NCI-H2029 (cell line): ENCODE results near the gene ZKSCAN8.

Experiments used
- DNase-seq: peaks from one replicate; lab custom pipeline; 2025; lab: John Stamatoyannopoulos, UW

ZKSCAN8 gene

DNA sequence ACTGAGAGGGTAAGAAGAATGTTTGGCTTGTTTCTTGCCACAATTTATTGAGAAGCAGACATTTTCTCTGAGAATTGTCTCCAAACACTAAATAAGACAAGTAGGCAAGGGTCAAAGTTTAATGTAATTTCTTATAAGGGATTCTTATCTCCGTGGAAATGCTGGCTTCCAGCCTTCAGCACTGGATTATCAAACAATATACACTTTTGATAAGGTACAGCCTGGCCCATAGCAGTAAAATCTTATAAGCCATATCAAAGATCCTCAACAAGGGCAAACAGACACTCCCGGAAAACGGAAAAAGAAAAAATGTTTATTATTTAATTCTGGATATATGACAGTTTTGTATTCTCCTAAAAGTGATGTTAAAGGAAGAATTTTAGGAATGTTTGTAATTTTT, 64.8 kb downstream of the ZKSCAN8 start:
- DNase-seq, result no peak

DNA sequence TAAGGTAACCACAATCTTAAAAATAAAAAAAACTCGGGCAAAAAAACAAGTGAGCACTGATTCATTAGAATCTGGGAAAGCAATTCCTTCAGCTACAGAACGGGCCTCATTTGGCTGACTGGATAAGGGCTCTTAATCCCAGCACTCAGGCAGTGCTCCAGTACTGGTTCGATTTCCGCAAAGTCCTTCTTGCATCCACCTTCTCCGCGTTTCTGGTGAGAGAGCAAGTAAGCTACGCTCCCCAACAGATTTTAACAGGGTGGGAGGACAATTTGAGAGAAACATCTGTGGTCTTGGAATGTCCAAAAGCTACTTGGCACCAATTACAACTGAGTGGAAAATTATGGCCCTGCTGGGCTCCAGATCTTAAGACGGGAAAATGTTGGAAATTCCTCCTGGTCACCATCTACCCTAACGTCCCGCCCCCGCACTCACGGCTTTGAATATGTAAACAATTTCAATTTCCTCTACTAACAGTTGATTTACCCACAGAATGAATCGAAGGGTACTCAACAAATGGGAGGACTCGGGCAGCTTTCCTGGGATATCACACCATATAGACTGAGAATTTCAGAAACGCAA, 65.3 kb downstream of the ZKSCAN8 start:
- no peak for DNase-seq

GRCh38 chr6:28207510-28208110, 65.9 kb downstream of the ZKSCAN8 start:
- no peak for DNase-seq

GRCh38 chr6:28208111-28208659, 66.5 kb downstream of the ZKSCAN8 start:
- DNase-seq, result no peak
